ENCODE results near the gene RGN.
"Not testable (repeated sequence)": the region's sequence is repeated elsewhere in the genome, so short reads cannot be mapped to it uniquely, and the experiment has no call there.

The RGN gene

DNA sequence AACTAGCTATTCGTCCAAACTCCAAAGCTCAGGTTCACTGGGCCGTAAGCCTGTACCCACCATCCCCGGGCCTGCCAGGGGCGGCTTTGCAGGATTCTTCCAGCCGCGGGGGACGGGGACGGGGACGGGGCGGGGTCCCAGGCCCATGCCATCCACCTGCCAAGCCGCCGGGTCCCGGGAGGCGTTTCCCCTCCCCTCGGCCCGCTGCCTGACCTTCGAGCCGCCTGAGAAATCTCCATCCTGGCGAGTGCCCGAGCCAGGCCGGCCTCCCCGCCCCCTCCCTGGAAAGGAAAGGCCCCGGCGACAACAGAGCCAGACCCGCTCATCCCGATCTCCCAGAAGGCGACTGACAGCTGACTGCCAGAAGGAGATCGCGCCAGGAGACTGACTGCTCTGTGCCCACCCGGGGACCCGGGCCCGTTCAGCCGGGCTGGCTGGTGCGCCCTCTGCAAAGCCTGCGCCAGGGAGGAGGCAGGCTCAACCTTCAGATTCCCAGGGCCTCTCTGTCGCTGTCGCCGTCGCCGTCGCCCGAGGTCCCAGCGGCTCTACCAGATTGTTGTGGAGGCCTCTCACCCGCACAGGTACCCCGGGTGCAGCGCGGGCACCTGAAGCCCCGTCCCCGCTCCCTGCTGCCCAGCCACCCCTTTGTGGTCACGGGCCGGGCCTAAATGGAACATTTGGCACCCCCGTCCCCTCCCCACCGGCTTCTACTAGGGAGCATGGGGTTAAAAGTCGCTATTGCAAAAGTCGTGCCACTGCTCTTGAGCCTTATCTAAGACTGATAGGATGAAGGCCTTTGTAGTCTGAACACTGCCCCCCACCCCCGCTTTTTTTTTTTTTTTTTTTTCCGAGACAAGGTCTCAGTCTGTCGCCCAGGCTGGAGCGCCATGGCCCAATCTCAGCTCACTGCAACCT is at the start of gene RGN:
Gene RGN (plus strand): TSS at position 315 of the 915 bp plus-strand sequence. CDS start 2,702 bp downstream, outside the sequence.
- no peak for DNase-seq

DNA sequence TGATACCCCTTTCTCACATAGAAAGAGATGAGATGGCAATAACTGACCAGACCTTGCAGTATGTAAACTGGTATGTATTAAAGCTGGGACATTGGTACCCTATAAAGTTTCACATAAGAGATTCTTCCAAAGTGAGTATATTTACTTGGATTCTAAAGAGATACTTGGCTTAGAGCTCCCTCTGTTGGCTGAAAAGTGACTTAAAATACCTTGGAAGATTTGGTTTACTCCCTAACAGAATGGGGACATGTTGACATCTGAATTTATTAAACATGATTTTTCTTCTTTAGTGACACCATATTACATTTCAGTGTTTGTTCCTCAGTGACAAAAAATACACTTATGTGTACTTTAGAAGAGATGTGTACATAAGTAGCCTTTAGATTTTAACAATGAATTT is 47.9 kb upstream of the RGN start:
- DNase-seq = peak; percentile 33

DNA sequence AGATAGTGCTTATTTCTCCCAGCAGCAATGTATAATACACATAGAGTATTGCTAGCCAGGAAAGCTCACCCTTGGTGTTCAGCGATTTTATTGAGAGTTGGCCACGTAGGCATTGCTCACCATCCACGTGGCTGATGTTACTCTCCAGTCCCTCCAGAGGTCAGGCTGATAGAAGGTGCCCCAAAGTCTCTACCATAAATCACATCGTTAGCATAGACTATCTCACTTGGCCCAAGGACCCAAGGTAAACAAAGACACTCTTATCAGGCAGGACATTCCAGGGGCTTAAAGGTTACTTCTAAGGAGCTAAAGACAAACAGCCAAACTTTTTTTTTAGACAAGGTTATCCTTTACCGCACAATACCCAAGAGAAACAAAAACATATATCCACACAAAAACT is 30.3 kb upstream of the RGN start:
- DNase-seq = no peak

DNA sequence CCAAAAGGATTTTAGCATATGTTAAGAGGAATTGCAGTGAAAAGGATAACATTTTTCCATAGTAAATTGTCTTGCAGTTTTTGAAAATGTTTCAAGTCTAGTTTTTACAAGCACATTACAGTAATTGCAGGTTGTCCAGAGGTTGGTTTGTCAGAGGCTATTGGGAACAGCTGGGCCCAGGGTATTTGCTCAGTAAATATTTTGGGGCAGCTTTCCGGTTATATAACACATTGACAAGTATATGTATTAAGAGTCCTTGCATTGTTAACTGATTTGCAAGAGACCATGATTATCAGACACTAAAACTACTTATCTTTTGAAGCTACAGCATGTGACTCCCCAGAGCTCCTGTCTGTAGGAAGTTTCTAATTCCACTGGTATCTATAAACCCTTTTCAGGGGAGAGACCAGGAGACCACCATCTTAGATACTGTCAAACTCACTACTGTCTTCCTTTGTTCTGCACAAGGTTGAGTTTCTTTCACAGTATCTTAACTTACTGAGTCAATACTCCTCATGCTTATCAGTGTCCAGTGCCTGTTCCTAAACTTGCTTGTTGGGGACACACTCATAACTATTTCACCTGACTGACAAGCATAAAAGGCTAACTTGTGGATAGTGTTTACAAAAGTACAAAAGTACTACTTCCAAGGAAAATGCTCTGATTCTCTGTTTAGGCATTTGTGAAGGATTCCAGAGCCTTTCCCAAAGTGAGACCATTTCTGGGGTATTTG is 18.9 kb upstream of the RGN start:
- DNase-seq = peak; percentile 16

DNA sequence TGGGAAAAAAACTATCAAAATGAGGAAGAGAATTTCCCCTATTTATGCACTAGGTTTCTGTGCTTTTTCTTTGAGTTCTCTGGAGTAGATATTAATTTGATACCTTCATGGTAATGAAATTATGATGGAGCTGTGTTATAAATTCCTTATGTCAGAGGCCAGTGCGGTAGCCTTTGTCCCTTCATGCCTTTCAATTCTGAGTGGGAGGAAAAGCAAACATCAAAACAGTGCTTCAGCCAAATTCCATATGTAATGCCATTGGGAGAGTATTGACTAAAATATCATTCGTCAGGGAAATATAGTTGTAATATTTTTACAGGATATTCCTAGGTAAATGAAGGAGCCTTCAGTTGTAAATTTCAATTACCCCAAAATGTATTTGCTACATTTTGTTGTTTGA is 17.5 kb upstream of the RGN start:
- DNase-seq = no peak

DNA sequence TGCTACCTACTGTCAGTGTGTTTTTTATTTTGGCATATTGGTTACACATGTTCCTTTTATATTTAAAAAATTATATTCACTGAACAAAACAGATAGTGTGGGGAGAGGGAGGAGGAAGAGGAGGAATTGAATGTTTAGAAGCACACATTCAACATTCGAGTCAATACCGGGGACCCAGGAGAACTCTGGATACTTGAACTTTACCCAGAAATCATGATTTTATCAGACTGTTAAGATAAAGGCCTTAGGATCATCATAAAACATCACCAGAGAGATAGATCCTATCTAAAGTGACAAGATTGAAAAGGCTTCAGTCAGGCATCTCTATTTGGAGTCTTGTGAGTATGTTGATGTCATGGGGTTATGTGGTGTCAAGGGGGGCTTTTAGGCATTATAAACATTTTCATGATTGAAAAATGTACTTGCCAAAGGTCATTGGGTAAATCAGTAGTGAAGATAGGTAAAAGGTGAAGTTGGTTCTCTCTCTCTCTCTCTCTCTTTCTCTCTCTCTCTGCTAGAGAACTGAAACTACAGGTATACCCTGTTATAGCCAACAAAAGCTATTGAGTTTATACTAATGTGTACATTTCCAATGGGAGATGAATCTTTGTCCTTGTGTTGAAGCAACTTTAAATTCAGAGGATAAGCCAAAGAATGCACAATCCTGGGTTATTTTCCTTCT is 16.9 kb upstream of the RGN start:
- DNase-seq = no peak

DNA sequence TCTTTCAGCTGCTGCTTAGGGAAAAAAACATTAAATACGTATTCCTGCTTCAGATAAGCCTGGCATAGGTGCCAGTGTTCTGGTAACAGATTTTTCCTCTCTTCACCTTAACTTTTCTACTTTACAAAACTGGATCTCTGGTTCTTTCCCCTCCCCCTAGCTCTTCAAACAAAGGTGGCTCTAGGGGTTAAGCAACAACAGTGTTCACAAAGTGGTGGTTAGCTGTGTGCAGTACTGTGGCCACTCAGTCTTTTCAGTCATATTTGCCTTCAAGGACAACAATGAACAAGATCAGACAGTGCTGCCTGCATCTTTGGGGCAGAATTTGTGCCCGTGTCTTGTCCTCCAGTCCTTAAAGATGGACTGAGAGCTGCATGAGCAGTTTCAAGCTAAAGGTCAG is 15.1 kb upstream of the RGN start:
- no peak for DNase-seq

DNA sequence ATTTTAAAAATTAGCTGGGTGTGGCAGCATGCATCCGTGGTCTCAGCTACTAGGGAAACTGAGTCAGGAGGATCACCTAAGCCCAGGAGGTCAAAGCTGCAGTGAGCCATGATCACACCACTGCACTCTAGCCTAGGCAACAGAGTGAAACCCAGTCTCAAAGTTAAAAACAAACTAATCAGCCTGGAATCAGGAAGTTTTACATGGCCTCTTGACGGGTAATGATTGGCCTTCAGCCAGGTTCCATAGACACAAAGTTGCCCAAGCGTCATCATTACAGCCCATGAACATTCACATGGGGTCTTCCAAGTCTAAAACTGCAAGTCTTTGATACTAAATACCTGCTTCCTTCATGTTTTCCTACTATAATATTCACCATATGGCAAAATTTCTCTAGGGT is 10.0 kb upstream of the RGN start:
- no peak for DNase-seq

DNA sequence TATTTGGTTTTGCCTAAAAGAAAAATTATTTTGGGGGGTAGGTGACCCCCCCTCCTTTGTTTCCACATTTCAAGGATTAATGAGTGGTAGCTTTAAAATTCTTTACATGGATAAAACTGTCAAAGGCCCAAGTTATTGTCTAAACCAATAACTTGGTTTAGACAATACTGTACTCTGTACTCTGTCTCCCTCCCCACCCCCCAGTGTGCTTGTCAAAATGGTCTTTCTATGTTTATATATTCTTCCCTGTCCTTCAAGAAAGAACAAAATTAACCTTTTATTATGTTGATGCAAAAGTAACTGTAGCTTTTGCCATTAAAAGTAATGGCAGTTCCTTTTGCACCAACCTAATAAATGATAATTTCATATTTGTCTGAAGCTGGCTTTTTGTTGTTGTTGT is 9.5 kb upstream of the RGN start:
- no peak for DNase-seq

DNA sequence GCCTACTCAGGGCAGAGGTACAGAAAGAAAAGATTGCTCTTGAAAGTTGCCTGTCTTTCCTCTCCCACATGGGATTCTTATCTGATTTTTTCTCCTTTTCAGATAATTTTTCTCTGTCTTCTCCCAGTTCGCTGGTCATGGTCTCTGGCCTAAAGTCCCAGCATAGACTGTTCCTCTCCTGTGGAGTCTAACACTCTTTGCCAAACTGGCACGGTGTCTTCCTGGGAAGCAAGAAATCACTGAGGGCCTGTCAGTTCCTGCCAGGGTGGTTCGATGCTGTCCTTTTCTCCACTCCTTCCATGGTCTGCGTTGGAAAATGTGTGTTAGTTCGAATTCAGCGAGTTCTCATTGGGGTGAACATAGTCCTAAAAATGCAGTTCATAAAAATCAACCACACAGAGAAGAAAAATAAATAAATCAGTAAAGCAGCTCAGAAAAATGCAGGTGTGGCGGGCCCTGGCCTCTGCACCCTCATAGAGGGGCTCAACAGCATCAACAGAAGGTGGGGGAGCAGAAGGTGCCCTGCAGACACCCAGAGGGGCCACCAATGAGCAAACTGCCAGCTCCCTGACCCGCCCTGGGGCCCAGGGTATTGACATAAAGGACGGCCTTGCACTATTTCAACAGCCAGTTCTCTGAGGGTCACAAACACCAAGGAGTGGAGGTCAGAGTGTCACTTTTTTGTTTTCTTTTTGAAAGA is 2.1 kb downstream of the RGN start:
- DNase-seq = no peak

DNA sequence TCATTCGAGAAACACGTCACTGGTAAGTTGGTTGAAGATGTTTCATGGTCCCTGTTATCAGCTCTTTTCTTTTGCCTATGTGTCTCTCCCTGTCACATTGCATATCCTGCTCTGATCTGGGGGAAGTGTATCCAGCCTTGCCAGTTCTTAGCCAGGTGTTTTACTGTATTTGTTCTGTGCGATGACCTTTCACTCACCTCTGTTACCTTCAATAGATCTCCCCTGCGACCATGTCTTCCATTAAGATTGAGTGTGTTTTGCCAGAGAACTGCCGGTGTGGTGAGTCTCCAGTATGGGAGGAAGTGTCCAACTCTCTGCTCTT is 2.6 kb downstream of the RGN start:
- DNase-seq = no peak

DNA sequence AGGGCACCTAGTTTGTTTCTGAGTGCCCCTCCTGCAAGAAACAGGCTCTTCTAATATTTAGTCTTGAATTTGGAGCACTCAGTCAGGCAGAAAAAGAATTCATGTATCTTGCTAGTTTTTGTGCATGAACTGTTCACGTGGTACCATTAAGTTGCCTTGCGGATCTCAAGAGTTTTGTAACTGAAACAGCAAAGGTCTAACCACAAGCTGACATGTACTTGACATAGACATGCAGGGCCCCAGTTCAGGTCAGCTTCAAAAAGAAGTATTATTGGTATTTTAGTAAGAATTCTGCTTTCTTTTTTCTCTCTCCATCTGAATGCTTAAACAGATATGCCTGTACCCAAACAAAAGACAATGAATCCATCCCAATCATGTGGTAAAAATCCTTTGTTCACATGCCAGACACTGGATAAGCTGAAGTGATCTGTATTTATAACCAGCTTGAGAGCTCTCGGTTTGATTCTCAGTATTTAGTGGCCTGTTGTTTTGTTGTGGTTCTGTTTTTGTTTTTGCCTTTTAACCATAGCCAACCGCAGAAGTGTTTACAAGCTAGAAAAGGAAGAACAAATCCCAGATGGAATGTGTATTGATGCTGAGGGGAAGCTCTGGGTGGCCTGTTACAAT is 13.0 kb downstream of the RGN start:
- peak; percentile 68 for DNase-seq

DNA sequence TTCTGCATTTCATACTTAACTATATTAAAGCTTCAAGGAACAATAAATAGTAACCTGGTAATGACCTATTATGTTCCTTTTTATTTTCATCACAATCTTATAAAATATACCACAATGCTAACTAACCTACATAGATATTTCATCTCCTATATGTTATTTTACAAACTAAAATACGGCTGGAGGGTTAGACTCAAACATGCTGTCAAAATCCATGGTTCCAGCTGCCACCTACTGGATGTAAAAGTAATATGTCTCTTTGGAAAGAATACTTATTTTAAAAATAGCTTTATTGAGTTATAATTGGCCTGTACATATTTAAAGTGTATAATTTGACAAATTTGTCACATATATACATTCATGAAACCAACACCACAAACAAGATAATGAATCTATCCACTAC is 15.0 kb downstream of the RGN start:
- peak; percentile 71 for DNase-seq

DNA sequence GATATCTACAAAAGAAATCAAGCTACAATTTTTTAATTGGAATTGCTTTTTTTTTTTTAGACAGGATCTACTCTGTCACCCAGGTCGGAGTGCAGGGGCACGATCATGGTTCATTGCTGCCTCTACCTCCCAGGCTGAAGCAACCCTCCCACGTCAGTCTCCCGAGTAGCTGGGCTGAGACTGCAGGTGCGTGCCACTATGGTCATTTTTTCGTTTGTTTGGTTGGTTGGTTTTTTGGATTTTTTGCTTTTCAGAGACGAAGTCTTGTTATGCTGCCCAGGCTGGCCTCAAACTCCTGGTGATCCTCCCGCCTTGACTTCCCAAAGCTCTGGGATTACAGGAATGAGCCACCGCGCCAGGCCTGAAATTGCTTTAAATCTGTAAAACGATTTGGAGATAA is 15.6 kb downstream of the RGN start:
- no peak for DNase-seq

DNA sequence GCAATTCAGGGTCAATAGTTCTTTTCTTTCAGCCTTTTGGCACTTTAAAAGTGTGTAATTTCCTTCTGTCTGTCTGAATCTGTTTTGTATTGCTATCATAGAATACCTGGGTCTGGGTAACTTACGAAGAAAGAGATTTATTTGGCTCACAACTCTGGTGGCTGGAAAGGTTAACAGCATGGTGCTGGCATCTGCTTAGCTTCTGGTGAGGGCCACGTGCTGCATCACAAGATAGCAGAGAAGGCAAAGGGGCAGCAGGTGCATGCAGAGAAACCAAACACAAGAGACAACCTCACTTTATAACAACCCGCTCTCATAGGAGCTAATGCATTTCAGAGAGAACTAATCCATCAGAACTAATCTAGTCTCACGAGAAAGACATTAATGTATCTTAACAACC is 18.8 kb downstream of the RGN start:
- DNase-seq = peak; percentile 13

DNA sequence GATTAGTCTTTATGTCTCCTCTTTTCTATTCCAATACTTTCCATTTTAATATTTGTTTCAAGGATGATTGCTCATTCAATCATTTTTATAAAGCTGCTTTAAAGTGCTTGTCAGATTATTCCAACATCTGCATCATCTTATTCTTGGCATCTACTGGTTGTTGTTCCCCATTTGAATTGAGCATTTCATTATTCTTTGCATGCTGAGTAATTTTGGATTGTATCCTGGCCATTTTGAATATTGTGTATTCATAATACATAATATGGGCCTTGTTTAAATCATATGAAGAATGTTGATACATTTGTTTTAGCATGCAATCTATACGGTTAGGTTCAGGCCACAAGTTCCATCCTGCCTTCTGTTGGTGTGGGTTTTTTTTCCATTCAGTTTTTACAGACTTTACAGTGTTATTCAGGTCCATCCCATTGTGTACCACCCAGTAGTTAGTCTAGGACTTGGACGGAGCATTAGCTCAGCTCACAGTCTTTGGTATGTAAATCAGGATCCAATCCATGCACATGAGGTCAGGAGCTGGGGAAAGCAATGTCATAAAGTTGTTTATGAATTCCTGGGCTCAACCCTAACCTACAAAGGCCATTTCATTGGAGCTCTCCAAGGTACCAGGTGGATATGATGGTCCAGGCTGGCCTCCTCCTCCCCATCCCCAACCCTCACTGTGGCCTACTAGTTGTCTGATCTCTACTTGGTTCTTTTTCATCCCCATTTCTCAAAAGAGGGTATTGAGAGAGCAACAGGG is 20.3 kb downstream of the RGN start:
- no peak for DNase-seq

DNA sequence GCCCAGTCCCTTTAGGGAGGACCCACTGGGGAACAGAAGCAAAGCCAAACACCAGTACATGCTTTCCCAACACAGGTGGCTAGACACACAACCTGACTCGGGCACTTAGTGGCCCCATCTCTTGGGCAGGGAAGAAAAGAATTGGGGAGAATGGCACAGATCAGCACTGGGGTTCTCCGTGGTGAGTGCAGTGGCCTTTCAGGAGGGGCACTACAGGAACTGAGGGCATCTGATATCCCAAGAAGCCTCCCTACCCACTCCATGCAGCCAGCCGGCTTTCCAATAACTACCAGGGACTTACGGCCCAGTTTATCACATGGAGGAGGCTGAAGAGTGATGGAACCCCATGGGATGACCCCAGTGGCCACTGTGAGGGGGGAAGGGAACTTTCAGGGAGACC is 23.0 kb downstream of the RGN start:
- no peak for DNase-seq

DNA sequence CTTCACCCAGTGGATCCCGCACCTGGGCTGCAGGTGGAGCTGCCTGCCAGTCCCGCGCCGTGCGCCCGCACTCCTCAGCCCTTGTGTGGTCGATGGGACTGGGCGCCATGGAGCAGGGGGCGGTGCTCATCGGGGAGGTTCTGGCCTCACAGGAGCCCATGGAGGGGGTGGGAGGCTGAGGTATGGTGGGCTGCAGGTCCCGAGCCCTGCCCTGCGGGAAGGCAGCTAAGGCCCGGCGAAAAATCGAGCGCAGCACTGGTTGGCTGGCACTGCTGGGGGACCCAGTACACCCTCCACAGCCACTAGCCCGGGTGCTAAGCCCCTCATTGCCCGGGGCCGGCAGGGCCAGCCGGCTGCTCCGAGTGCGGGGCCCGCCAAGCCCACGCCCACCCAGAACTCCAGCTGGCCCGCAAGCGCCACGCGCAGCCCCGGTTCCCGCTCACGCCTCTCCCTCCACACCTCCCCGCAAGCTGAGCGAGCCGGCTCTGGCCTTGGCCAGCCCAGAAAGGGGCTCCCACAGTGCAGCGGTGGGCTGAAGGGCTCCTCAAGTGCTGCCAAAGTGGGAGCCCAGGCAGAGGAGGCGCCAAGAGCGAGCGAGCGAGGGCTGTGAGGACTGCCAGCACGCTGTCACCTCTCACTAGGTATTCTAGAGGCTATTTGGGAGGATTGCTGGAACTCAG is 32.8 kb downstream of the RGN start:
- DNase-seq = not testable (repeated sequence)

DNA sequence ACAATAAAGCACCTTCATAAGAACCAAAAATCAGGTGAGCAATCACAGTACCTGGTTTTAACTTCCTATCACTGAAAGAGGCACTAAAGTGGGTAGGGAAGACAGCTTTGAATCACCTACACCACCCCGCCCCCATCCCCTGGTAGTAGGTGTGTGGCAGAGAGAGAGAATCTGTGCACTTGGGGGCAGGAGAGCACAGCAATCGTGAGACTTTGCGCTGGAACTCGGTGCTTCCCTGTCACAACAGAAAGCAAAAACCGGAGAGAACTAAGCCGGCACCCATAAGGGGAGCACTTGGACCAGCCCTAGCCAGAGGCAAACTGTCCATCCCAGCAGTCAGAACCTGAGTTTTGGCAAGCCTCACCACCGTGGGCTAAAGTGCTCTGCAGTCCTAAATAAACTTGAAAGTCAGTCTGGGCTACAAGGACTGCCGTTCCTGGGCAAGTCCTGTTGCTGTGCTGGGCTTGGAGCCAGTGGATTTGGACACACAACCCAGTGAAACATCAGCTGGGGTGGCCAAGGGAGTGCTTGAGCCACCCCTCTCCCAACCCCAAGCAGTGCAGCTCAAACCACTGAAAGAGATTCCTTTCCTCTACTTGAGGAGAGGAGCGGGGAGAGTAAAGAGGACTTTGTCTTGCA is 34.2 kb downstream of the RGN start:
- no peak for DNase-seq

DNA sequence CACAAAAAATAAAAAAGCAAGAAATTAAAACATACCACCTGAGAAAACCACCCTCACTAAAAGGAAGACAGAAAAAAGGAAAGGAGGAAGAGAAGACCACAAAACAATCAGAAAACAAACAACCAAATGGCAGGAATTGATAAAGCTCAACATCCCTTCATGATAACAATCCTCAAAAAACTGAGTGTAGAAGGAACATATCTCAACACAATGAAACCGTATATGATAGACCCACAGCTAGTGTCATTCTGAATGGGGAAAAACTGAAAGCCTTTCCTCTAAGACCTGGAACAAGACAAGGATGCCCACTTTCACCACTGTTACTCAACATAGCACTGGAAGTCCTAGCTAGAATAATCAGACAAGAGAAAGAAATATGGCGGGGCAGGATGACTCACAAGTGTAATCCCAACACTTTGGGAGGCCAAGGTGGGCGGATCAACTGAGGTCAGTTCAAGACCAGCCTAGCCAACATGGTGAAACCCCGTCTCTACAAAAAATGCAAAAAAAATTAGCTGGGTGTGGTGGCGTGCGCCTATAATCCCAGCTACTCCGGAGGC is 38.4 kb downstream of the RGN start:
- not testable (repeated sequence) for DNase-seq
